Omental fat pad (tissue), 4 donors: ENCODE measurements around the gene MYZAP. TPM values are rescaled to one million over a fixed set of nuclear protein-coding genes. Genes with fewer than 3 reads are reported as not detected.

ENCODE experiments used
- ATAC-seq: fragments of 150-250 bp; one replicate; pipeline ENCODE4 v1.9.1; 2016; ENCODE audit warnings: mild to moderate bottlenecking, moderate library complexity; ENCODE audit not compliant: low FRiP score
- DNase-seq: peaks from one replicate; pipeline ENCODE4 v3.0.0-alpha.2; 2019; ENCODE audit warnings: low spot score
- CTCF ChIP-seq, 3 donors: fragments of 450-650 bp; IDR thresholded peaks; one replicate each; pipeline ENCODE4 v1.5.1; 2016 to 2017; ENCODE audit warnings: antibody characterized with exemption in 3 of 3, mild to moderate bottlenecking in 3 of 3, moderate library complexity in 2 of 3
- total RNA-seq, 4 donors: library from RNA; depleted of rRNA; stranded (reverse); fragments of >200 nt; gene quantifications; one replicate each; pipeline ENCODE4 v1.1.0, GENCODE V29; 2016

The MYZAP gene
- total RNA-seq, 4 donors from 2014 or later = 13.1 to 84.6 (median 20.2) TPM

- no peak for DNase-seq
- no peak for TF ChIP-seq CTCF (IDR thresholded peaks at IDR 0.05)
- ATAC-seq = no peak
These were observed 4.7 kb downstream of the MYZAP start for GRCh38 chr15:57596301-57596855.

- ATAC-seq = no peak
- no peak for TF ChIP-seq CTCF (IDR thresholded peaks at IDR 0.05)
- no peak for DNase-seq
These were observed 5.3 kb downstream of the MYZAP start for GRCh38 chr15:57596978-57597377.

GRCh38 chr15:57597431-57597830 is 5.7 kb downstream of the MYZAP start:
- ATAC-seq = no peak
- no peak for TF ChIP-seq CTCF (IDR thresholded peaks at IDR 0.05)
- no peak for DNase-seq

GRCh38 chr15:57598346-57598745 is 6.6 kb downstream of the MYZAP start:
- DNase-seq (no peak), ATAC-seq (no peak)
- TF ChIP-seq CTCF (IDR thresholded peaks at IDR 0.05) = no peak

- DNase-seq (no peak), ATAC-seq (no peak)
- no peak for TF ChIP-seq CTCF (IDR thresholded peaks at IDR 0.05)
These were observed 7.6 kb downstream of the MYZAP start for GRCh38 chr15:57599296-57599810.

GRCh38 chr15:57600197-57600596 is 8.5 kb downstream of the MYZAP start:
- no peak for TF ChIP-seq CTCF (IDR thresholded peaks at IDR 0.05)
- ATAC-seq = no peak
- no peak for DNase-seq

- no peak for TF ChIP-seq CTCF (IDR thresholded peaks at IDR 0.05)
- DNase-seq (no peak), ATAC-seq (no peak)
These were observed 12.8 kb downstream of the MYZAP start for GRCh38 chr15:57604507-57604906.
